Mesothelial cell of epicardium (in vitro differentiated cells): ENCODE measurements around the gene KLK1. TPM values are rescaled to one million over a fixed set of nuclear protein-coding genes. Genes with fewer than 3 reads are reported as not detected.

Experiments used
- DNase-seq, 2 experiments: peaks; one replicate each; pipeline ENCODE4 v3.0.0; 2021; ENCODE audit warnings: low spot score in 2 of 2; ENCODE audit not compliant: unreplicated experiment in 2 of 2
- H3K27ac Mint-ChIP-seq: 2 replicates; pipeline ENCODE4 v1.8.0; 2021; ENCODE audit warnings: mixed read lengths
- H3K27me3 Mint-ChIP-seq: 2 replicates; pipeline ENCODE4 v1.8.0; 2021; ENCODE audit warnings: low read depth, mixed read lengths
- H3K36me3 Mint-ChIP-seq: 2 replicates; pipeline ENCODE4 v1.8.0; 2021; ENCODE audit warnings: mixed read lengths
- H3K4me1 Mint-ChIP-seq: 2 replicates; pipeline ENCODE4 v1.8.0; 2021; ENCODE audit warnings: mixed read lengths
- H3K4me3 Mint-ChIP-seq: 2 replicates; pipeline ENCODE4 v1.8.0; 2021; ENCODE audit warnings: mild to moderate bottlenecking, moderate library complexity, mixed read lengths
- H3K9me3 Mint-ChIP-seq: 2 replicates; pipeline ENCODE4 v1.8.0; 2021; ENCODE audit warnings: mixed read lengths
- CTCF ChIP-seq: fragments of 200-600 bp; sonication (generic); IDR thresholded peaks from one replicate; pipeline ENCODE4 v1.5.0; 2021; ENCODE audit warnings: antibody characterized with exemption; ENCODE audit not compliant: unreplicated experiment
- total RNA-seq: library from RNA; stranded (reverse); gene quantifications from 3 replicates; pipeline ENCODE4 v1.2.1, GENCODE V29; 2021

KLK1 gene
- total RNA-seq, 1 donor from 2014 or later: 0.40 TPM

DNA sequence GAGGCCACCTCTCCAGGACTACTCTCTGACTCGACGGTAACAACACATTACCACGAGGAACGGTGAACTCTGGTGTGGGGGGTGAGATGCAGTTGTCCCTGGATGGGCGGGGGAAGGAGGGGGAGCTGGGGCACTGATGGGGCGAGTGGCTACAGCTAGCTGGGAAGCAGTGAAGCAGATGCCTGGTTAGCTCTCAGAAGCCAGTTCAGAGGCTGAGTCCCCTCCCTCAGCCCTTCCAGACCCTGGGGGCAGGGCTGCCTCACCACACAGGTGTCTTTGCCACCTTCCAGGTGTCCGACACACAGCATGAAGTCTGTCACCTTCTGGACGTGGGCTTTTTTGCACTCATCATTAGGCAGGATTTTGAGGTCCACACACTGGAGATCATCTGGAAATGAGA, 4.0 kb downstream of the KLK1 start:
- H3K4me3 Mint-ChIP-seq: no peak overlapping the region
- peaks cover 98% of the 10 kb centered on the region for H3K27me3 Mint-ChIP-seq
- no peak for DNase-seq
- H3K36me3 Mint-ChIP-seq: no peaks in the 10 kb centered on the region
- no peak overlapping the region for H3K27ac Mint-ChIP-seq
- H3K9me3 Mint-ChIP-seq: peaks cover 4% of the 10 kb centered on the region
- no peak for TF ChIP-seq CTCF
- peaks cover 16% of the 10 kb centered on the region for H3K4me1 Mint-ChIP-seq

DNA sequence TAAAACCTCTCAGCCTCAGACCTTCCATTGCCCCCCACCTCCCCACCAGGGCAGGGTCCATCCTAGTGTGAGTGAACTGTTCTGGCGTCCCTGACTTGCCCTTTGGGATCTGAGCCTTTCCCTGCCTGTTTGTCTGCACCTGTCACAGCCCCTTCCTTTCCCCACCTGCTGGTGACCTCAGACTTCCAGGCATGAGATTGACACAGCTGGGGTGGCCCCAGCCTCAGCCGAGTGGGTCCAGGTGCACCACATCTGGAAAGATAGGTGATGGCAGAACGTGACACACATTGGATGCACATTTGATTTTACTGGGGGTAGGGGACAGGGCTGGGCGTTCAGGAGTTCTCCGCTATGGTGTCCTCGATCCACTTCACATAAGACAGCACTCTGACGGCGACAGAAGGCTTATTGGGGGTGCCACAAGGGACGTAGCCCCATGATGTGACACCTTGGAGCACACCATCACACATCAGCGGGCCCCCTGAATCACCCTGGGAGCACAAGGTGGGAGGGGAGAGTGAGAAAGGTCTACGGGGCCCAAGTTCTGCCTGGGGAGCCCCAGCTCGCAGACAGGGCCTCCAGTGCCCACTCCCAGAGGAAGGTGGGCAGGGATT, 4.6 kb downstream of the KLK1 start:
- H3K27me3 Mint-ChIP-seq: peaks cover 97% of the 10 kb centered on the region
- H3K4me3 Mint-ChIP-seq: no peak overlapping the region
- peaks cover 16% of the 10 kb centered on the region for H3K4me1 Mint-ChIP-seq
- H3K27ac Mint-ChIP-seq: no peak overlapping the region
- no peaks in the 10 kb centered on the region for H3K36me3 Mint-ChIP-seq
- no peak for TF ChIP-seq CTCF
- DNase-seq: no peak
- peaks cover 4% of the 10 kb centered on the region for H3K9me3 Mint-ChIP-seq

DNA sequence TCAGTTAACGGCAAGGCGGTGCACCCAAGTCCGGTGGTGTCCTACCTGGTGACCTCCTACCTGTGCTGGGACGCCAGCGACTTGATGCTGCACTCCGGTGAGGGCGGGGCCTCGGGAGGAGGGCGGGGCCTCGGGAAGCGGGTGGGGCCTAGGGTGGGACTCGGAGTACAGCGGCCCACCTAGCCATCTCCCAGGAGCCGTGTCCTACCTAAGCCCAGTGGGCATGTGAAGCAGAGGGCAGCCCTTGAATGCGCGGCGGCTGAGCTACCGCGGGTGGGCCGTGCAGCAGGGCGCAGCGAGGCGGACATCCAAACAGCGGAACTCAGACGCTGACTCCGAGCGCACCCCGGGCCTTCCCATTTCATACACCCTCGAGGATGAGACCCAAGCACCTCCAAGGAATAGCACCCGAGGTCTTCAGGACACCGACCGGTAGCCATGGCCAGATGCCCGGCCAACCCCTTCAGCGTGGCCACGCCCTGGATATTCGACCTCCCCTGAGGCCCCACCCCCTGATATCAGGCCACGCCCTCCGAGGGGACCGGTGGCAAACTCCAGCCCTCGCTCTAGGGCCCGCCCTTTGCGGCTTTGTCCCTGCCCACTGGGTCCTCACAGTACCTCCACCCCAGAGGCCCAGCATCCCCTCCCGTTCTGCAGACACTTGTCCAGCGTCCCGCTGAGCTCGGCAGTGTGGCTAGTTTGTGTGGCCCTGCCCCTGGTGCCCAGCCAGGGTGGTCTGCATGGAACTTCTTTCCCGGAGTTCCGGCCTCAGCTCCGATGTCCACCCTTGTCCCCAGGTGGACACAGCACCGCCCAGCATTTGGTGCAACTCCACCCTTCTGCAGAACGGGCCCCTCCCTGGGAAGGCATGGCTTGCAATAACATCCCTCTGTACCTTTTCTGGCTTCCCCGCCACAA, 5.4 kb downstream of the KLK1 start:
- Mint-ChIP-seq H3K9me3 (peaks cover 4% of the 10 kb centered on the region), H3K27me3 (peaks cover 92% of the 10 kb centered on the region), H3K27ac (no peak overlapping the region), H3K36me3 (no peaks in the 10 kb centered on the region), H3K4me3 (peak overlapping the region; percentile 53), H3K4me1 (peaks cover 16% of the 10 kb centered on the region)
- TF ChIP-seq CTCF: no peak
- DNase-seq: no peak

GRCh38 chr19:50815439-50815838, 8.1 kb downstream of the KLK1 start:
- no peaks in the 10 kb centered on the region for H3K36me3 Mint-ChIP-seq
- H3K27ac Mint-ChIP-seq: no peak overlapping the region
- TF ChIP-seq CTCF: no peak
- peaks cover 10% of the 10 kb centered on the region for H3K4me1 Mint-ChIP-seq
- H3K27me3 Mint-ChIP-seq: peaks cover 80% of the 10 kb centered on the region
- DNase-seq: no peak
- H3K4me3 Mint-ChIP-seq: no peak overlapping the region
- H3K9me3 Mint-ChIP-seq: peaks cover 4% of the 10 kb centered on the region

DNA sequence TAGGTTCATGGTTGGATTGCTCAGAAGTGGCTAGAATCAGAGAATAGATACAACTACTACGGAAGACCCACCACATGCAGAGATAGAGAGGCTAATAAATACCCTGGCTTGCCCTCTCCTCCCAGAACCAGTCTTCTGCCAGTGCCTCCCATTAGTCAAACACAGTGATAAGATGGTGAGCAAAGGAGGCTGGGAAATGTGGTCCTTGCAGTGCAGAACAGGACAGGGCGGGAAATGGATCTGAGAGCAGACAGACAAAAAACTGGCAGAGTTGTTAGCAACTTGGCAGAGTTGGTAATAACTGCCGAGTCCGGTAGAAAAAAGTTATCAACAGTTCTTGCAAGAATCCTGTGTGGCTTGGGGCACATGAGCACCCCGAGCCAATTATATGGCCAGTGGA, 8.7 kb downstream of the KLK1 start:
- no peak for DNase-seq
- Mint-ChIP-seq H3K27ac (no peak overlapping the region), H3K9me3 (peaks cover 4% of the 10 kb centered on the region), H3K4me1 (peaks cover 5% of the 10 kb centered on the region), H3K36me3 (no peaks in the 10 kb centered on the region), H3K27me3 (peaks cover 76% of the 10 kb centered on the region), H3K4me3 (no peak overlapping the region)
- no peak for TF ChIP-seq CTCF
